ENCODE data around the gene SUCO.

GRCh38 chr1:172647110-172647564, 114.2 kb downstream of the SUCO start:
- TF ChIP-seq CTCF (IDR thresholded peaks at IDR 0.05; ENCODE audit: insufficient read depth, low read depth, low read length) (no peak), EZH2 (IDR thresholded peaks at IDR 0.05; ENCODE audit: insufficient read depth, low read length) (no peak)

Data from astrocyte (in vitro differentiated cells and primary cell).